Measurements from ENCODE around the gene ABCA5. TPM values are rescaled to one million over a fixed set of nuclear protein-coding genes. Genes with fewer than 3 reads are reported as not detected.

ABCA5 gene
- total and polyA plus RNA-seq, 2 experiments from 2014 or later, result 9.4 to 9.7 TPM

DNA sequence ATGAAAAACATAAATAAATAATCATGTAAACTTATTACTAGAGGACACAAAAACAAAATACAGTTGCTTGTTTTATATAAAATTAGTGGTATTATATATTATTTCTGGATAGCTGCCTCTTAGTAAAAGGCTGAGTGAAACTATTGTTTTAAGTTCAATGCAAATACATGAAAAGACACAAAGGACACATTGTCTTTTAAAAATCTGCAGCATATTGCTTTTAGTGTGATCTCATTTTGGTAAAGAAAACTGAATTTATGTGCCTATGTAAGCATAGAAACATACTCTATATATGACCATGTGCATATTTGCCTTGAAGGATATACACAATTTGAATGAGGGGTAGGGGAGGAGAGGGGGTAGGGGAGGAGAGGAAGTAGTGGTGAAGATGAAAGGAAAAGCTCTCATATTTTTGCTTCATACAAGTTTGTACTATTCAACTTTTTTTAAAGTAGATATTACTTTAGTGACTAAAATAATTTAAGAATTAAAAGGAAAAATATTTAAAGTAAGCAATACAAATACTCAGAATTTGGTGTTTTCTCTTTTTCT lies 104.2 kb downstream of the ABCA5 start:
- Histone ChIP-seq H3K9me2 (ENCODE audit: insufficient read depth) (no peaks in the 10 kb centered on the region), H4K20me1 (ENCODE audit: insufficient read depth) (no peaks in the 10 kb centered on the region), H3K27me3 (replicated peaks; ENCODE audit: insufficient read depth) (no peaks in the 10 kb centered on the region), H3K36me3 (ENCODE audit: low read depth) (no peaks in the 10 kb centered on the region), H3K4me2 (ENCODE audit: unreplicated experiment) (no peak overlapping the region), H2AFZ (no peak overlapping the region), H3K9ac (no peak overlapping the region), H3K4me3 (no peak overlapping the region), H3F3A (ENCODE audit: insufficient read depth) (no peaks in the 10 kb centered on the region), H3K9me3 (ENCODE audit: low read depth) (no peaks in the 10 kb centered on the region), H3K27ac (no peak overlapping the region), H3K79me2 (ENCODE audit: insufficient read depth) (no peaks in the 10 kb centered on the region), H3K4me1 (ENCODE audit: insufficient read depth) (peaks cover 5% of the 10 kb centered on the region; the same call in 1 of the 2 replicates)
- DNase-seq, result no peak
- TF ChIP-seq EZH2phosphoT487 (IDR thresholded peaks at IDR 0.05; ENCODE audit: insufficient read depth, low read depth) (no peak), EZH2 (IDR thresholded peaks at IDR 0.05; ENCODE audit: insufficient read depth, poor library complexity, severe bottlenecking) (no peak)
- in situ Hi-C loops (cut with MboI), result no loop called here

DNA sequence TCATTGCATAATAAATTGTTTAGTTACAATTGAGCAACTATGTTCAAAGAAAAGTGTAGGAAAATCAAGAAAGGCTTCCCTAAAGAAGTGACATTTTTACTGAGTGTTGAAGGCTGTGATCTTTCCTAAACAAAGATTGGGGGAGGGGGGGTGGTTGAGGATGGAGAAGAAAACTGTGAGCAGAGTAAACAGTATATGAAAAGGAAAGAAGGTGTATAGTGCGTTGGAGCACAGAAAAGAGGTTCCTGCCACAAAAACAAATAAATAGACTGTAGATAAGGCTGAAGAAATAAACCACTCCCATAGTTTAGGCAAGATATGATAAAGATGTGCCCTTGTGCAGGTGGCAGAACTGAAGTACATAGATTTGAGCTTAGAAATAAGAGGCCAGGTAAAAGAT lies 106.8 kb downstream of the ABCA5 start:
- Histone ChIP-seq H3K9me3 (ENCODE audit: low read depth) (no peaks in the 10 kb centered on the region), H3F3A (ENCODE audit: insufficient read depth) (no peaks in the 10 kb centered on the region), H3K4me2 (ENCODE audit: unreplicated experiment) (no peak overlapping the region), H3K9me2 (ENCODE audit: insufficient read depth) (no peaks in the 10 kb centered on the region), H4K20me1 (ENCODE audit: insufficient read depth) (no peaks in the 10 kb centered on the region), H3K36me3 (ENCODE audit: low read depth) (no peaks in the 10 kb centered on the region), H3K27me3 (replicated peaks; ENCODE audit: insufficient read depth) (no peaks in the 10 kb centered on the region), H2AFZ (no peak overlapping the region), H3K4me3 (no peak overlapping the region), H3K9ac (no peak overlapping the region), H3K27ac (no peak overlapping the region), H3K4me1 (ENCODE audit: insufficient read depth) (peaks cover 5% of the 10 kb centered on the region; the same call in 1 of the 2 replicates), H3K79me2 (ENCODE audit: insufficient read depth) (no peaks in the 10 kb centered on the region)
- DNase-seq, result no peak
- WGBS, 2 experiments (ENCODE audit: low coverage in 1 of 2, low lambda C conversion rate in 2 of 2, missing lambda C conversion rate in 2 of 2), result 85 to 93% methylated on average over 1 of the region's 1 CpG
- in situ Hi-C loops (cut with MboI), result no loop called here
- no peak for TF ChIP-seq EZH2 (IDR thresholded peaks at IDR 0.05; ENCODE audit: insufficient read depth, poor library complexity, severe bottlenecking)
- TF ChIP-seq EZH2phosphoT487 (IDR thresholded peaks at IDR 0.05; ENCODE audit: insufficient read depth, low read depth), result no peak

DNA sequence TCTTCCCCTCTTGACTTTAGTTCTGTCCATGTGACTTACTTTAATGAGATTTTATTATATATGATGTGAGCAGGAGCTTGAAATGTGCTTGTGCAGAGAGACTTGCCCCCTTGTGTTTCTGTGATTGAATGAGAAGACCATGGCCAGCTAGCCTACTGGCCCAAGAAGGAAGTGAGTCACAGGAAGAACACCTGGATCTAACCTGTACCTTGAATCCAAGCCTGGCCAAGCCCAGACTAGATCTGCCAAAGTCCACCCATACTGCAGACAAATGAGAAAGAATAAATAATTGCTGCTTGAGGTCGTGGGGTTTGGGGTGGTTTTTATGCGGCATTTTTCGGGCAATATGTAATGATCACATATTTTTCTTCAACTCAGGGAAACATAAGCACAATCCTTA lies 107.9 kb downstream of the ABCA5 start:
- peaks cover 3% of the 10 kb centered on the region; the same call in 1 of the 2 replicates for H3K4me1 ChIP-seq (ENCODE audit: insufficient read depth)
- no peaks in the 10 kb centered on the region for H3K9me2 ChIP-seq (ENCODE audit: insufficient read depth)
- H3K4me2 ChIP-seq (ENCODE audit: unreplicated experiment), result no peak overlapping the region
- H3K9ac ChIP-seq, result no peak overlapping the region
- H3F3A ChIP-seq (ENCODE audit: insufficient read depth), result no peaks in the 10 kb centered on the region
- 82 to 83% methylated on average over 3 of the region's 3 CpGs for WGBS, 2 experiments (ENCODE audit: low coverage in 1 of 2, low lambda C conversion rate in 2 of 2, missing lambda C conversion rate in 2 of 2)
- no peak overlapping the region for H3K4me3 ChIP-seq
- in situ Hi-C loops (cut with MboI), result no loop called here
- TF ChIP-seq EZH2 (IDR thresholded peaks at IDR 0.05; ENCODE audit: insufficient read depth, poor library complexity, severe bottlenecking), result no peak
- no peak for TF ChIP-seq EZH2phosphoT487 (IDR thresholded peaks at IDR 0.05; ENCODE audit: insufficient read depth, low read depth)
- DNase-seq, result no peak
- H4K20me1 ChIP-seq (ENCODE audit: insufficient read depth), result no peaks in the 10 kb centered on the region
- H3K27ac ChIP-seq, result no peak overlapping the region
- no peaks in the 10 kb centered on the region for H3K36me3 ChIP-seq (ENCODE audit: low read depth)
- no peak overlapping the region for H2AFZ ChIP-seq
- no peaks in the 10 kb centered on the region for H3K9me3 ChIP-seq (ENCODE audit: low read depth)
- no peaks in the 10 kb centered on the region for H3K79me2 ChIP-seq (ENCODE audit: insufficient read depth)
- H3K27me3 ChIP-seq (replicated peaks; ENCODE audit: insufficient read depth), result no peaks in the 10 kb centered on the region

DNA sequence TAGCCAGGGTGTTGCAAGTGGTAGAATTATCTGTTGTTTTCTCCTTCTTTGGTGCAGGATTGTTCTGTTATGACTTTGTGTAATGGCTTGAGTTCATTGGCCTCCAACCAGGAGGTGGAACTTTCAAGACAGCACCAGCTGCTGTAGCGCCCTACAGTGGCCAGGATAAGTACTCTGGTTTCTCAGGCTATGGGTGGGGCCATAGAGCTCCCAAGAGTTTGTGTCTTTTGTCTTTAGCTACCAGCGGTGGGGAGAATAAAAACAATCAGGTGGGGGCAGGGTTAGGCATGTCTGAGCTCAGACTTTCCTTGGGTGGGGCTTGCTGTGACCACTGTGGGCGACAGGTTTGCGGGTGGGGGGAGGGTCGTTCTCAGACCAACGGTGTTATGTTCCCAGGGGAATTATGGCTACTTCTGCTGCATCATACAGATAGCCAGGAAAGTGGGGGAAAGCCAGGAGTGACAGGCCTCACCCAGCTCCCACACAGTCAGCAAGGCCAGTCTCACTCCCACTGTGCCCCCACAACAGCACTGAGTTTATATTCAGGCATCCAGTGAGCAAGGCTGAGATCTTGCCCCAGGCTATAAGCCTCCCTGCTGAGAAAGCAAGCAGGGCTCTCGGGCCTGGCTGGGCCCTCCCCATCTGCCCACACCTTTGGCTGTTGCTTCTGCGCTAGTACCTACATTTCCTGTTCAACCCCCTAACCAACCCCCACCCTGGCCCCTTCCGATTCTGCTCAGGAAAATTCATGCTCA lies 113.7 kb downstream of the ABCA5 start:
- H3K79me2 ChIP-seq (ENCODE audit: insufficient read depth), result no peaks in the 10 kb centered on the region
- H3K9me3 ChIP-seq (ENCODE audit: low read depth), result no peaks in the 10 kb centered on the region
- no peaks in the 10 kb centered on the region for H3K9me2 ChIP-seq (ENCODE audit: insufficient read depth)
- no peaks in the 10 kb centered on the region for H3F3A ChIP-seq (ENCODE audit: insufficient read depth)
- H2AFZ ChIP-seq, result no peak overlapping the region
- no peaks in the 10 kb centered on the region for H3K36me3 ChIP-seq (ENCODE audit: low read depth)
- H3K4me1 ChIP-seq (ENCODE audit: insufficient read depth), result no peaks in the 10 kb centered on the region
- TF ChIP-seq EZH2phosphoT487 (IDR thresholded peaks at IDR 0.05; ENCODE audit: insufficient read depth, low read depth) (no peak), EZH2 (IDR thresholded peaks at IDR 0.05; ENCODE audit: insufficient read depth, poor library complexity, severe bottlenecking) (no peak)
- 77 to 85% methylated on average over 8 to 9 of the region's 9 CpGs for WGBS, 2 experiments (ENCODE audit: low coverage in 1 of 2, low lambda C conversion rate in 2 of 2, missing lambda C conversion rate in 2 of 2)
- no peak overlapping the region for H3K9ac ChIP-seq
- no peak overlapping the region for H3K4me3 ChIP-seq
- no peaks in the 10 kb centered on the region for H4K20me1 ChIP-seq (ENCODE audit: insufficient read depth)
- H3K27me3 ChIP-seq (replicated peaks; ENCODE audit: insufficient read depth), result no peaks in the 10 kb centered on the region
- no peak overlapping the region for H3K4me2 ChIP-seq (ENCODE audit: unreplicated experiment)
- in situ Hi-C loops (cut with MboI), result no loop called here
- no peak for DNase-seq
- no peak overlapping the region for H3K27ac ChIP-seq
